ENCODE data around the gene ATG9A. TPM values are rescaled to one million over a fixed set of nuclear protein-coding genes. Genes with fewer than 3 reads are reported as not detected.
"Not testable (repeated sequence)": the region's sequence is repeated elsewhere in the genome, so short reads cannot be mapped to it uniquely, and the experiment has no call there.

ATG9A gene
- polyA plus RNA-seq, 1 donor from 2014 or later, result 26.2 TPM

GRCh38 chr2:219261024-219261855 lies 31.8 kb upstream of the ATG9A start:
- Histone ChIP-seq H3K79me2 (replicated peaks; ENCODE audit: insufficient read depth, low read length) (no peaks in the 10 kb centered on the region), H3K27me3 (ENCODE audit: insufficient read depth, low read depth, low read length) (peaks cover 46% of the 10 kb centered on the region)

DNA sequence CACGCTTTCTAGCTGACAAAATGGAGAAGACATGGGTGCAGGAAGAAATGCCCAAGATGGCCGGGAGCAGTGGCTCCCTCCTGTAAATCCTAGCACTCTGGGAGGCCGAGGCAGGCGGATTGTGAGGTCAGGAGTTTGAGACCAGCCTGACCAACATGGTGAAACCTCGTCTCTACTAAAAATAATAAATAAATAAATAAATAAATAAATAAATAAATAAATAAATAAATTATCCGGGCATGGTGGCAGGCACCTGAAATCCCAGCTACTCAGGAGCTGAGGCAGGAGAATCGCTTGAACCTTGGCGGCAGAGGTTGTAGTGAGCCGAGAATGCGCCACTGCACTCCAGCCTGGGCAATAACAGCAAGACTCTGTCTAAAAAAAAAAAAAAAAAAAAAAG lies 29.5 kb upstream of the ATG9A start:
- not testable (repeated sequence) for H3F3A ChIP-seq (ENCODE audit: insufficient read depth, low read length, poor library complexity, severe bottlenecking); H3K9me3 ChIP-seq (ENCODE audit: low read length); H3K9ac ChIP-seq (ENCODE audit: low read length); H3K79me2 ChIP-seq (replicated peaks; ENCODE audit: insufficient read depth, low read length); H3K4me2 ChIP-seq (ENCODE audit: low read length); H4K20me1 ChIP-seq (ENCODE audit: insufficient read depth); H3K4me3 ChIP-seq (ENCODE audit: low read length); H3K9me2 ChIP-seq (ENCODE audit: insufficient read depth, low read length); H3K27ac ChIP-seq (ENCODE audit: low read length); H3K36me3 ChIP-seq (ENCODE audit: insufficient read depth, low read length); H2AFZ ChIP-seq (ENCODE audit: low read depth, low read length)
- H3K27me3 ChIP-seq (ENCODE audit: insufficient read depth, low read depth, low read length), result peaks cover 69% of the 10 kb centered on the region

More at GRCh38 chr2:219261024-219261855, 31.8 kb upstream of the ATG9A start:
- H3K9me2 ChIP-seq (ENCODE audit: insufficient read depth, low read length), result no peaks in the 10 kb centered on the region
- H2AFZ ChIP-seq (ENCODE audit: low read depth, low read length), result no peak overlapping the region
- TF ChIP-seq EP300 (conservative IDR thresholded peaks at IDR 0.05; ENCODE audit: poor library complexity, severe bottlenecking) (no peak), RAD21 (conservative IDR thresholded peaks at IDR 0.05) (no peak), CTCF (IDR thresholded peaks at IDR 0.05; ENCODE audit: poor library complexity, severe bottlenecking) (no peak), EZH2 (IDR thresholded peaks at IDR 0.05; ENCODE audit: borderline replicate concordance, insufficient read depth, low read length, poor library complexity, severe bottlenecking) (no peak), POLR2AphosphoS5 (IDR thresholded peaks at IDR 0.05) (no peak), MXI1 (conservative IDR thresholded peaks at IDR 0.05; ENCODE audit: poor library complexity, severe bottlenecking) (no peak), SMC3 (conservative IDR thresholded peaks at IDR 0.05; ENCODE audit: poor library complexity) (no peak), TAF1 (IDR thresholded peaks at IDR 0.05; ENCODE audit: low read depth) (no peak)
- TF ChIP-seq, protein P1, sequence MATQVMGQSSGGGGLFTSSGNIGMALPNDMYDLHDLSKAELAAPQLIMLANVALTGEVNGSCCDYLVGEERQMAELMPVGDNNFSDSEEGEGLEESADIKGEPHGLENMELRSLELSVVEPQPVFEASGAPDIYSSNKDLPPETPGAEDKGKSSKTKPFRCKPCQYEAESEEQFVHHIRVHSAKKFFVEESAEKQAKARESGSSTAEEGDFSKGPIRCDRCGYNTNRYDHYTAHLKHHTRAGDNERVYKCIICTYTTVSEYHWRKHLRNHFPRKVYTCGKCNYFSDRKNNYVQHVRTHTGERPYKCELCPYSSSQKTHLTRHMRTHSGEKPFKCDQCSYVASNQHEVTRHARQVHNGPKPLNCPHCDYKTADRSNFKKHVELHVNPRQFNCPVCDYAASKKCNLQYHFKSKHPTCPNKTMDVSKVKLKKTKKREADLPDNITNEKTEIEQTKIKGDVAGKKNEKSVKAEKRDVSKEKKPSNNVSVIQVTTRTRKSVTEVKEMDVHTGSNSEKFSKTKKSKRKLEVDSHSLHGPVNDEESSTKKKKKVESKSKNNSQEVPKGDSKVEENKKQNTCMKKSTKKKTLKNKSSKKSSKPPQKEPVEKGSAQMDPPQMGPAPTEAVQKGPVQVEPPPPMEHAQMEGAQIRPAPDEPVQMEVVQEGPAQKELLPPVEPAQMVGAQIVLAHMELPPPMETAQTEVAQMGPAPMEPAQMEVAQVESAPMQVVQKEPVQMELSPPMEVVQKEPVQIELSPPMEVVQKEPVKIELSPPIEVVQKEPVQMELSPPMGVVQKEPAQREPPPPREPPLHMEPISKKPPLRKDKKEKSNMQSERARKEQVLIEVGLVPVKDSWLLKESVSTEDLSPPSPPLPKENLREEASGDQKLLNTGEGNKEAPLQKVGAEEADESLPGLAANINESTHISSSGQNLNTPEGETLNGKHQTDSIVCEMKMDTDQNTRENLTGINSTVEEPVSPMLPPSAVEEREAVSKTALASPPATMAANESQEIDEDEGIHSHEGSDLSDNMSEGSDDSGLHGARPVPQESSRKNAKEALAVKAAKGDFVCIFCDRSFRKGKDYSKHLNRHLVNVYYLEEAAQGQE (IDR thresholded peaks at IDR 0.05; ENCODE audit: borderline replicate concordance), result no peak
- no peak overlapping the region for H3K27ac ChIP-seq (ENCODE audit: low read length)
- no peak overlapping the region for H3K4me2 ChIP-seq (ENCODE audit: low read length)
- no peaks in the 10 kb centered on the region for H3K9me3 ChIP-seq (ENCODE audit: low read length)
- H3F3A ChIP-seq (ENCODE audit: insufficient read depth, low read length, poor library complexity, severe bottlenecking), result no peaks in the 10 kb centered on the region
- no peak overlapping the region for H3K4me3 ChIP-seq (ENCODE audit: low read length)
- H3K9ac ChIP-seq (ENCODE audit: low read length), result no peak overlapping the region
- H4K20me1 ChIP-seq (ENCODE audit: insufficient read depth), result no peaks in the 10 kb centered on the region
- H3K36me3 ChIP-seq (ENCODE audit: insufficient read depth, low read length), result no peaks in the 10 kb centered on the region
